Duodenal mucosa (tissue), 2 donors: ENCODE measurements around the gene E2F4.

ENCODE experiments used
- H3K27ac ChIP-seq: one replicate; pipeline ENCODE4 v1.7.0; 2013; ENCODE audit warnings: low read depth, low read length
- H3K27me3 ChIP-seq, 2 donors: one replicate each; pipeline ENCODE4 v1.7.0; 2013; ENCODE audit warnings: low read length in 2 of 2, control low read depth in 1 of 2; ENCODE audit not compliant: insufficient read depth in 2 of 2, control insufficient read depth in 1 of 2
- H3K36me3 ChIP-seq, 2 donors: one replicate each; pipeline ENCODE4 v1.7.0; 2013; ENCODE audit warnings: low read length in 2 of 2, control low read depth in 1 of 2; ENCODE audit not compliant: insufficient read depth in 2 of 2, control insufficient read depth in 1 of 2
- H3K4me1 ChIP-seq, 2 donors: one replicate each; pipeline ENCODE4 v1.7.0; 2013; ENCODE audit warnings: low read length in 2 of 2, control low read depth in 1 of 2; ENCODE audit not compliant: insufficient read depth in 2 of 2, control insufficient read depth in 1 of 2
- H3K4me3 ChIP-seq, 2 donors: one replicate each; pipeline ENCODE4 v1.7.0; 2013; ENCODE audit warnings: low read length in 2 of 2, low read depth in 1 of 2
- H3K9ac ChIP-seq, 2 donors: one replicate each; pipeline ENCODE4 v1.7.0; 2013; ENCODE audit warnings: low read length in 2 of 2, low read depth in 1 of 2
- H3K9me3 ChIP-seq, 2 donors: one replicate each; pipeline ENCODE4 v1.7.0; 2013; ENCODE audit warnings: low read length in 2 of 2, control low read depth in 1 of 2; ENCODE audit not compliant: control insufficient read depth in 1 of 2

The E2F4 gene

DNA sequence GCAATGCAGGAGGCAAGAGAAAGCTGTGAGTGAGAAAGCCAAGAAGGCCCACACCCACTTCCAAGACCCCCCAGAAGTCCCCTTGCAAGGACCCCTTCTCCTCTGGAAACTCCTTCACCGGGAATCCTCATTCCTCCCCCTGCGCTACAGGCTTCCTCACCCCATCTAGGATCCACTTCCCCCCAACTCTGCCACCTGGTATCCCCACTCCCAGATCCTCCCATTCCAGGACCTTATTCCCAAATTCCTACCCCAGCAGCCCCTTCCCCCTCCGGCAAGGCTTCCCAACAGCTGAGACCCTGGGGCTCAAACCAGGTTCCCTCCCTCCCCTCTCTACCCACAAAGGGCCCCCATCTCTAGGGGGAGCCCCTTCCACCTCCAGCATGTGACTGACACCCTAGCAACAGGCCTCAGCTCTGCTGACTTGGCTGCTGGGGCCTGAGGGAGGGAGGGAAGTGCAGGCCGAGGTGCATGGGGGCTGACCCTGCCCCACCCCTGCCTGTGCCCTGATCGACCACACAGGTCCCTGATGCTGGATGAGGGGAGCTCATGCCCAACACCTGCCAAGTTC lies 25.3 kb upstream of the E2F4 start:
- Histone ChIP-seq H3K9me3 (no peaks in the 10 kb centered on the region), H3K4me3 (no peak overlapping the region), H3K27me3 (peaks cover 36 to 52% of the 10 kb centered on the region in 2 donors), H3K36me3 (no peaks in the 10 kb centered on the region), H3K27ac (no peak overlapping the region), H3K4me1 (peaks cover 36 to 45% of the 10 kb centered on the region in 2 donors), H3K9ac (no peak overlapping the region)

- no peaks in the 10 kb centered on the region for H3K36me3 ChIP-seq
- no peak overlapping the region for H3K9ac ChIP-seq
- peaks cover 30 to 40% of the 10 kb centered on the region in 2 donors for H3K4me1 ChIP-seq
- no peak overlapping the region for H3K27ac ChIP-seq
- no peaks in the 10 kb centered on the region for H3K9me3 ChIP-seq
- H3K27me3 ChIP-seq, result peaks cover 33 to 43% of the 10 kb centered on the region in 2 donors
- no peak overlapping the region for H3K4me3 ChIP-seq
These were observed 24.4 kb upstream of the E2F4 start for GRCh38 chr16:67167588-67167987.

DNA sequence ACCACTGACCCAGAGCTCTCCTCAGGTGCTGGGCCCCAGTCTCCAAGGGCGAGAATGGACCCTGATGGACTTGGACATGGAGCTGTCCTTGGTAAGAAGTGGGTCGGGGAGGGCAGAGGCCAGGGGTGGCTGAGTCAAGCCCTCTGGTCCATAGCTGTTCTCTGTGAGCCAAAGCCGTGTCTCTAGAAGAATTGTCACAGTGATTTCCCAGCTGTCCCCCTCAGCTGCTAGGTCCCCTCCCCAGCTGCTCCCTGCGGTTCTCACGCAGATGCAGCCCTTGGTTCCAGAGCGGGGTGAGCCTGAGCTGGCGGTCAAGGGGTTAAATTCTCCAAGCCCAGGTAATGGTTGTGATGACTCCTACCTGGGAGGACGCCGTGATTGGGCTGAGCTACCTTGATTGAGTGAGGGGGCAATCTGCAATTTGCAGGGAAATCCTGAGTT lies 22.9 kb upstream of the E2F4 start:
- H3K27me3 ChIP-seq, result peaks cover 21 to 31% of the 10 kb centered on the region in 2 donors
- no peak overlapping the region for H3K4me3 ChIP-seq
- no peaks in the 10 kb centered on the region for H3K9me3 ChIP-seq
- no peak overlapping the region for H3K27ac ChIP-seq
- H3K4me1 ChIP-seq, result peaks cover 23 to 36% of the 10 kb centered on the region in 2 donors
- no peaks in the 10 kb centered on the region for H3K36me3 ChIP-seq
- H3K9ac ChIP-seq, result peak overlapping the region in 1 of 2 donors; percentile 42

- Histone ChIP-seq H3K27ac (no peak overlapping the region), H3K36me3 (no peaks in the 10 kb centered on the region), H3K9me3 (no peaks in the 10 kb centered on the region), H3K4me1 (peaks cover 24 to 38% of the 10 kb centered on the region in 2 donors), H3K4me3 (peak overlapping the region; percentile 65 to 71), H3K27me3 (peaks cover 20 to 28% of the 10 kb centered on the region in 2 donors), H3K9ac (peak overlapping the region; percentile 42 to 70)
These were observed 22.2 kb upstream of the E2F4 start for GRCh38 chr16:67169642-67170167.

- Histone ChIP-seq H3K9ac (peak within 1 kb of the TSS; percentile 42 to 70), H3K36me3 (no peaks in the 10 kb centered on the region), H3K4me3 (peak within 1 kb of the TSS; percentile 65 to 71), H3K27me3 (peaks cover 14 to 23% of the 10 kb centered on the region in 2 donors), H3K9me3 (no peaks in the 10 kb centered on the region), H3K27ac (peak within 1 kb of the TSS; percentile 42), H3K4me1 (peaks cover 25 to 34% of the 10 kb centered on the region in 2 donors)
These were observed 21.6 kb upstream of the E2F4 start, which contains the start of gene NOL3 for GRCh38 chr16:67170168-67170948. Gene NOL3 (plus strand): TSS chr16:67170538.

GRCh38 chr16:67170949-67171649 lies 20.9 kb upstream of the E2F4 start:
- Histone ChIP-seq H3K4me1 (peaks cover 25 to 30% of the 10 kb centered on the region in 2 donors), H3K27me3 (peaks cover 8 to 21% of the 10 kb centered on the region in 2 donors), H3K9ac (no peak overlapping the region), H3K36me3 (no peaks in the 10 kb centered on the region), H3K9me3 (no peaks in the 10 kb centered on the region), H3K27ac (peak overlapping the region; percentile 42), H3K4me3 (peak overlapping the region; percentile 13 to 51)

- Histone ChIP-seq H3K9me3 (no peaks in the 10 kb centered on the region), H3K4me1 (peaks cover 33 to 35% of the 10 kb centered on the region in 2 donors), H3K27ac (peak overlapping the region; percentile 71), H3K9ac (peak overlapping the region; percentile 52 to 79), H3K4me3 (peak overlapping the region; percentile 63 to 76), H3K27me3 (peaks cover 5 to 10% of the 10 kb centered on the region in 2 donors), H3K36me3 (no peaks in the 10 kb centered on the region)
These were observed 18.6 kb upstream of the E2F4 start for GRCh38 chr16:67173323-67173722.

GRCh38 chr16:67173808-67174705 lies 17.9 kb upstream of the E2F4 start:
- Histone ChIP-seq H3K9ac (peak overlapping the region; percentile 57 to 79), H3K36me3 (no peaks in the 10 kb centered on the region), H3K4me3 (peak overlapping the region; percentile 63 to 76), H3K4me1 (peaks cover 39% of the 10 kb centered on the region in 2 donors), H3K27me3 (peaks cover under 1 to 8% of the 10 kb centered on the region in 2 donors), H3K27ac (peak overlapping the region; percentile 71), H3K9me3 (no peaks in the 10 kb centered on the region)

DNA sequence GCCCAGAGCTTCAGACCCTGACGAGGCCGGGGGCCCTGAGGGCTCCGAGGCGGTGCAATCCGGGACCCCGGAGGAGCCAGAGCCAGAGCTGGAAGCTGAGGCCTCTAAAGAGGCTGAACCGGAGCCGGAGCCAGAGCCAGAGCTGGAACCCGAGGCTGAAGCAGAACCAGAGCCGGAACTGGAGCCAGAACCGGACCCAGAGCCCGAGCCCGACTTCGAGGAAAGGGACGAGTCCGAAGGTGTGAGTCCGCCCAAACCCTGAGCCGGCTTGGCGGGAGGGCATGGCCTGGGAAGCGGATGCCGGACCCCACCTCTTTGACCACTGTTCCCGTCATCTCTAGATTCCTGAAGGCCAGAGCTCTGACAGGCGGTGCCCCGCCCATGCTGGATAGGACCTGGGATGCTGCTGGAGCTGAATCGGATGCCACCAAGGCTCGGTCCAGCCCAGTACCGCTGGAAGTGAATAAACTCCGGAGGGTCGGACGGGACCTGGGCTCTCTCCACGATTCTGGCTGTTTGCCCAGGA lies 17.2 kb upstream of the E2F4 start:
- H3K27me3 ChIP-seq, result peaks cover 0 to 3% of the 10 kb centered on the region in 2 donors
- peak overlapping the region; percentile 71 for H3K27ac ChIP-seq
- no peaks in the 10 kb centered on the region for H3K9me3 ChIP-seq
- H3K4me3 ChIP-seq, result peak overlapping the region; percentile 63 to 76
- peak overlapping the region; percentile 57 to 79 for H3K9ac ChIP-seq
- H3K4me1 ChIP-seq, result peaks cover 33% of the 10 kb centered on the region in 2 donors
- no peaks in the 10 kb centered on the region for H3K36me3 ChIP-seq
